Measurements from ENCODE around the gene C10orf90.

C10orf90 gene

GRCh38 chr10:126654579-126654978 is 15.9 kb downstream of the C10orf90 start:
- no peaks in the 10 kb centered on the region for H3K27me3 ChIP-seq (ENCODE audit: control insufficient read depth, insufficient read depth, low read length)
- H3K9me3 ChIP-seq (ENCODE audit: control insufficient read depth, low read depth, low read length) = no peaks in the 10 kb centered on the region
- no peak overlapping the region for H3K9ac ChIP-seq (ENCODE audit: low read length)
- no peaks in the 10 kb centered on the region for H3K36me3 ChIP-seq (ENCODE audit: control insufficient read depth, low read depth, low read length)
- no peak overlapping the region for H3K27ac ChIP-seq (ENCODE audit: low read length)
- no peak overlapping the region for H3K4me3 ChIP-seq (ENCODE audit: low read length)
- peaks cover 5% of the 10 kb centered on the region for H3K4me1 ChIP-seq (ENCODE audit: control insufficient read depth, low read depth, low read length)

DNA sequence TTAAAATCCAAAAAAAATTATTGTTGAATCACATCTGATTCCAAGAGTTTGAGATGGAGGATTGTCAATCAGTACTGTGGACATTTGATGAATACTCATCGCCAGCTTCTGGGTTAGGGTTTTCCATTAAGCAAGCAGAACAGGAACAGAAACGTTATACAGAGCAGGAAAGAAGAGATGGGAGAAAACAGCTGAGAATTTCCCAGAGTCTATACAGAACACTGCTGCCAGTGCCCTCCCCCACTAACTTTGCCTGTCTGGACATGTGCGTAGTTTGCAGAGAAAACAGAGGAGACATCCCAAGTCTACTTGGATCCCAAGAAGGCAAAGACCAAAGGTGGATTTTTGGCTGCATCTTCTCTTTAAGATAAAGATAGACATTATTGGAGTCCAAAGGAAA is 19.0 kb downstream of the C10orf90 start:
- H3K9ac ChIP-seq (ENCODE audit: low read length) = no peak overlapping the region
- H3K27me3 ChIP-seq (ENCODE audit: control insufficient read depth, insufficient read depth, low read length) = no peaks in the 10 kb centered on the region
- no peak overlapping the region for H3K4me3 ChIP-seq (ENCODE audit: low read length)
- no peak overlapping the region for H3K27ac ChIP-seq (ENCODE audit: low read length)
- no peaks in the 10 kb centered on the region for H3K36me3 ChIP-seq (ENCODE audit: control insufficient read depth, low read depth, low read length)
- peaks cover 5% of the 10 kb centered on the region for H3K4me1 ChIP-seq (ENCODE audit: control insufficient read depth, low read depth, low read length)
- no peaks in the 10 kb centered on the region for H3K9me3 ChIP-seq (ENCODE audit: control insufficient read depth, low read depth, low read length)

GRCh38 chr10:126650161-126650560 is 20.3 kb downstream of the C10orf90 start:
- H3K27me3 ChIP-seq (ENCODE audit: control insufficient read depth, insufficient read depth, low read length) = no peaks in the 10 kb centered on the region
- H3K9me3 ChIP-seq (ENCODE audit: control insufficient read depth, low read depth, low read length) = no peaks in the 10 kb centered on the region
- no peak overlapping the region for H3K9ac ChIP-seq (ENCODE audit: low read length)
- peaks cover 5% of the 10 kb centered on the region for H3K4me1 ChIP-seq (ENCODE audit: control insufficient read depth, low read depth, low read length)
- H3K36me3 ChIP-seq (ENCODE audit: control insufficient read depth, low read depth, low read length) = no peaks in the 10 kb centered on the region
- no peak overlapping the region for H3K27ac ChIP-seq (ENCODE audit: low read length)
- no peak overlapping the region for H3K4me3 ChIP-seq (ENCODE audit: low read length)

DNA sequence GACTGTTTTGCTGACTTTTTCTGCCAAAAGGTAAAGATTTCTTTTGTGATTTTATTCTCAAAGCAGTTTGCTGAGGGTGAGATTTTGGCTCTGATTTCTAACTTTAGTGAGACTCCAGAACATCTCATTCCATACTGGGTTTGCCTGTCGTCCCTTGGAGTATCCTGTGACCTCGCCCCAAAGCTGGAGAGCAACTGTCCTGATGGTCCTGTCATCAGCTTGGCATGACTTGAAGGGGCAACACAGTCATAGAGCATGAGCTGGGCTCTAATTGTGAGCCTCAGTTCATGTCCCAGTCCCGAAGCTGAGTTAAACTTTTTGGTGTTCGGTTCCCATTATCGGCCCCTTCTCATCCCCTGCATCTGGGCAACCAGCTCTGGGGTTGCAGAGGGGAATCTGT is 23.4 kb downstream of the C10orf90 start:
- Histone ChIP-seq H3K27ac (ENCODE audit: low read length) (no peak overlapping the region), H3K4me3 (ENCODE audit: low read length) (no peak overlapping the region), H3K4me1 (ENCODE audit: control insufficient read depth, low read depth, low read length) (peaks cover 5% of the 10 kb centered on the region)

DNA sequence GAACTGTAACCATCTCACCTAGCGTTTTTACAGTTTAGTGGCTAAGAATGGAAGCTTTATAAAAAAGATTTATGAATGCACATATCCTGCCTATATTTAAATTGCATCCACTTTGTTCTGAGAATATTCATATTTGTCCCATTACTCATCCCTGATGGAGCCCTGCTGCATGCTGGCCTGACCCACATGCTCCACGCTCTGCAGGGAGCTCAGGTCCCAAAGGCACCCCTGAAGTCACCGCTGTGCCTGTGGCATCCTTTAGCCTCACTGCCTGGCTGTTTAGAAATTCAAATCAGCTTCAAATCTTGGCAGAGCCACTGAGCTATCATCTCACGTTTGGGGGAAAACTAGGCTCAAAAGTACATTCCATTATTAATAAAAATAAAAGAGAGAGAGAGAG is 24.4 kb downstream of the C10orf90 start:
- Histone ChIP-seq H3K27me3 (ENCODE audit: control insufficient read depth, insufficient read depth, low read length) (no peaks in the 10 kb centered on the region), H3K27ac (ENCODE audit: low read length) (no peak overlapping the region), H3K9ac (ENCODE audit: low read length) (no peak overlapping the region), H3K36me3 (ENCODE audit: control insufficient read depth, low read depth, low read length) (no peaks in the 10 kb centered on the region), H3K4me1 (ENCODE audit: control insufficient read depth, low read depth, low read length) (peaks cover 5% of the 10 kb centered on the region), H3K4me3 (ENCODE audit: low read length) (no peak overlapping the region), H3K9me3 (ENCODE audit: control insufficient read depth, low read depth, low read length) (no peaks in the 10 kb centered on the region)

More for the DNA sequence above, 23.4 kb downstream of the C10orf90 start:
- H3K27me3 ChIP-seq (ENCODE audit: control insufficient read depth, insufficient read depth, low read length) = no peaks in the 10 kb centered on the region
- no peak overlapping the region for H3K9ac ChIP-seq (ENCODE audit: low read length)
- H3K36me3 ChIP-seq (ENCODE audit: control insufficient read depth, low read depth, low read length) = no peaks in the 10 kb centered on the region
- no peaks in the 10 kb centered on the region for H3K9me3 ChIP-seq (ENCODE audit: control insufficient read depth, low read depth, low read length)

DNA sequence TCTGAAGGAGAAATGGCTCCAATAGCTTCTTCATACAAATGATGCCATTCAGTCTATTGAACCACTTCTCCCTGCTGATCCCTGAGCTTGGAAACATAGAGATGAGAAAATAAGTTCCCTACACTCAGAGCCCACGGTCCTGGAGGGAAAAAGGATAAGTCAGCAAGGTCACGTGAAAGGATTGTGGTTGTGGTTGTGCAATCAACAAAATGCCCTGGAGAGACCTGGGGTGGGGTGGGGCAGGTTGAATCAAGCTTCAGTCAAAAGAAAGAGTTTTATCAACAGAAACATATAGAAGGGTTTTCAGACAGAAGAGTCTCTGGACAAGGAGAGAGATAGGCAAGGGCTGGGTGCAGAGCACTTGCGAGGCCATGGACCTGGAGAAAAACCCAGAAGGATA is 30.1 kb downstream of the C10orf90 start:
- H3K9me3 ChIP-seq (ENCODE audit: control insufficient read depth, low read depth, low read length) = no peaks in the 10 kb centered on the region
- H3K27me3 ChIP-seq (ENCODE audit: control insufficient read depth, insufficient read depth, low read length) = no peaks in the 10 kb centered on the region
- no peak overlapping the region for H3K9ac ChIP-seq (ENCODE audit: low read length)
- H3K36me3 ChIP-seq (ENCODE audit: control insufficient read depth, low read depth, low read length) = no peaks in the 10 kb centered on the region
- H3K4me3 ChIP-seq (ENCODE audit: low read length) = no peak overlapping the region
- H3K27ac ChIP-seq (ENCODE audit: low read length) = no peak overlapping the region
- H3K4me1 ChIP-seq (ENCODE audit: control insufficient read depth, low read depth, low read length) = no peaks in the 10 kb centered on the region

DNA sequence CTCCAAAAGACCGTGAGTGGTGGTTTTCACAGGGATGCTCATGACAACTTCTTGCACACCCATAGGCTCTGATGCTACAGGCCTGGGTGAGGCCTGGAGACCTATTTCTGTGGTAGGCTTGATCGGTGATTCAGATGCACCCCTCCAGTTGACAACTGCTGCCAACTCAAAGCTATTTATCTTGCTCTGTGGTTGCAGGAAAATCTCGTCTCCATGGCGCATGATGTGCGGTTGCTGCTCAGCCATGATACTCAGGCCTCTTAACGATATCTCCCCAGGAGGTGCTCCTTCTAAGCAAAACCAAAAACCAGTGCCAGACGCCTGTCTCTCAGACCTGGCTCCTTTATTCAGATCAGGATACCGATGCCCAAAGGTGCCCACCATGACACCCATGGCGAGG is 31.4 kb downstream of the C10orf90 start:
- H3K36me3 ChIP-seq (ENCODE audit: control insufficient read depth, low read depth, low read length) = no peaks in the 10 kb centered on the region
- no peaks in the 10 kb centered on the region for H3K9me3 ChIP-seq (ENCODE audit: control insufficient read depth, low read depth, low read length)
- H3K4me1 ChIP-seq (ENCODE audit: control insufficient read depth, low read depth, low read length) = no peaks in the 10 kb centered on the region
- no peak overlapping the region for H3K27ac ChIP-seq (ENCODE audit: low read length)
- no peak overlapping the region for H3K4me3 ChIP-seq (ENCODE audit: low read length)
- no peaks in the 10 kb centered on the region for H3K27me3 ChIP-seq (ENCODE audit: control insufficient read depth, insufficient read depth, low read length)
- H3K9ac ChIP-seq (ENCODE audit: low read length) = no peak overlapping the region

- Histone ChIP-seq H3K4me3 (ENCODE audit: low read length) (no peak overlapping the region), H3K4me1 (ENCODE audit: control insufficient read depth, low read depth, low read length) (no peaks in the 10 kb centered on the region), H3K9ac (ENCODE audit: low read length) (no peak overlapping the region), H3K36me3 (ENCODE audit: control insufficient read depth, low read depth, low read length) (no peaks in the 10 kb centered on the region), H3K9me3 (ENCODE audit: control insufficient read depth, low read depth, low read length) (no peaks in the 10 kb centered on the region), H3K27me3 (ENCODE audit: control insufficient read depth, insufficient read depth, low read length) (no peaks in the 10 kb centered on the region), H3K27ac (ENCODE audit: low read length) (no peak overlapping the region)
Measured at GRCh38 chr10:126638542-126638941, 32.0 kb downstream of the C10orf90 start.

DNA sequence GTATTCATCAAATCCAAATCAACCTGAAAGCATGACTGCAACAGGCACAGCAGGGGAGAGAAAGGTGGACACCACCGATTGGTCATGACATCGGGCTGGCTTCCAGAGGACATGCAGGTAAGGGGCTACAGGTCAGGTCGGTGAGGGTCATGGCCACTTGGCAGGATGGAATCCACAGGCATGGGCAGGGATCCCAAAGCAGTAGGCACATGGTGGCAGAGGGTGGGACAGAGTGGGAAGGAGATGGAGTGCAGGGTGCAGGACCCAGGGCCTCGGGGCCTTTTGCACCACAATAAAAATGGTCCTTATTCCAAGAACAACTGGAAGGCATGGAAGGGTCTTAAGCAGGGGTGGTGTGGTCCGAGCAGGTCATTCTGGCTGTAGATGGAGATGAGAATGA is 33.0 kb downstream of the C10orf90 start:
- no peaks in the 10 kb centered on the region for H3K36me3 ChIP-seq (ENCODE audit: control insufficient read depth, low read depth, low read length)
- no peak overlapping the region for H3K4me3 ChIP-seq (ENCODE audit: low read length)
- H3K27ac ChIP-seq (ENCODE audit: low read length) = no peak overlapping the region
- no peaks in the 10 kb centered on the region for H3K27me3 ChIP-seq (ENCODE audit: control insufficient read depth, insufficient read depth, low read length)
- no peak overlapping the region for H3K9ac ChIP-seq (ENCODE audit: low read length)
- no peaks in the 10 kb centered on the region for H3K9me3 ChIP-seq (ENCODE audit: control insufficient read depth, low read depth, low read length)
- H3K4me1 ChIP-seq (ENCODE audit: control insufficient read depth, low read depth, low read length) = no peaks in the 10 kb centered on the region

- H3K9me3 ChIP-seq (ENCODE audit: control insufficient read depth, low read depth, low read length) = no peaks in the 10 kb centered on the region
- H3K36me3 ChIP-seq (ENCODE audit: control insufficient read depth, low read depth, low read length) = no peaks in the 10 kb centered on the region
- H3K27ac ChIP-seq (ENCODE audit: low read length) = no peak overlapping the region
- H3K4me1 ChIP-seq (ENCODE audit: control insufficient read depth, low read depth, low read length) = no peaks in the 10 kb centered on the region
- H3K27me3 ChIP-seq (ENCODE audit: control insufficient read depth, insufficient read depth, low read length) = no peaks in the 10 kb centered on the region
- H3K9ac ChIP-seq (ENCODE audit: low read length) = no peak overlapping the region
- no peak overlapping the region for H3K4me3 ChIP-seq (ENCODE audit: low read length)
Measured at GRCh38 chr10:126634911-126635310, 35.6 kb downstream of the C10orf90 start.

GRCh38 chr10:126634347-126634746 is 36.1 kb downstream of the C10orf90 start:
- Histone ChIP-seq H3K27me3 (ENCODE audit: control insufficient read depth, insufficient read depth, low read length) (no peaks in the 10 kb centered on the region), H3K27ac (ENCODE audit: low read length) (no peak overlapping the region), H3K9me3 (ENCODE audit: control insufficient read depth, low read depth, low read length) (no peaks in the 10 kb centered on the region), H3K36me3 (ENCODE audit: control insufficient read depth, low read depth, low read length) (no peaks in the 10 kb centered on the region), H3K9ac (ENCODE audit: low read length) (no peak overlapping the region), H3K4me3 (ENCODE audit: low read length) (no peak overlapping the region), H3K4me1 (ENCODE audit: control insufficient read depth, low read depth, low read length) (no peaks in the 10 kb centered on the region)

- no peak overlapping the region for H3K4me3 ChIP-seq (ENCODE audit: low read length)
- no peaks in the 10 kb centered on the region for H3K4me1 ChIP-seq (ENCODE audit: control insufficient read depth, low read depth, low read length)
- no peak overlapping the region for H3K27ac ChIP-seq (ENCODE audit: low read length)
- H3K36me3 ChIP-seq (ENCODE audit: control insufficient read depth, low read depth, low read length) = no peaks in the 10 kb centered on the region
- no peaks in the 10 kb centered on the region for H3K9me3 ChIP-seq (ENCODE audit: control insufficient read depth, low read depth, low read length)
- no peaks in the 10 kb centered on the region for H3K27me3 ChIP-seq (ENCODE audit: control insufficient read depth, insufficient read depth, low read length)
- H3K9ac ChIP-seq (ENCODE audit: low read length) = no peak overlapping the region
Measured at GRCh38 chr10:126632705-126633104, 37.8 kb downstream of the C10orf90 start.

All from iPS-18a (cell line).